Activated naive CD8-positive, alpha-beta T cell (primary cell): ENCODE measurements around the gene IDI2.
A peak's percentile ranks its signal among the peaks of the same experiment; 100 is the strongest.

ENCODE experiments used
- H3K27ac Mint-ChIP-seq: one replicate; pipeline ENCODE4 v1.8.0; 2021; ENCODE audit warnings: mixed read lengths
- H3K27me3 Mint-ChIP-seq: one replicate; pipeline ENCODE4 v1.8.0; 2021; ENCODE audit warnings: mixed read lengths
- H3K36me3 Mint-ChIP-seq: one replicate; pipeline ENCODE4 v1.8.0; 2021; ENCODE audit warnings: mixed read lengths
- H3K4me1 Mint-ChIP-seq: one replicate; pipeline ENCODE4 v1.8.0; 2021; ENCODE audit warnings: low read depth, mixed read lengths
- H3K4me3 Mint-ChIP-seq: one replicate; pipeline ENCODE4 v1.8.0; 2021; ENCODE audit warnings: mild to moderate bottlenecking, mixed read lengths
- H3K9me3 Mint-ChIP-seq: one replicate; pipeline ENCODE4 v1.8.0; 2021; ENCODE audit warnings: low read depth, mixed read lengths

IDI2 gene

DNA sequence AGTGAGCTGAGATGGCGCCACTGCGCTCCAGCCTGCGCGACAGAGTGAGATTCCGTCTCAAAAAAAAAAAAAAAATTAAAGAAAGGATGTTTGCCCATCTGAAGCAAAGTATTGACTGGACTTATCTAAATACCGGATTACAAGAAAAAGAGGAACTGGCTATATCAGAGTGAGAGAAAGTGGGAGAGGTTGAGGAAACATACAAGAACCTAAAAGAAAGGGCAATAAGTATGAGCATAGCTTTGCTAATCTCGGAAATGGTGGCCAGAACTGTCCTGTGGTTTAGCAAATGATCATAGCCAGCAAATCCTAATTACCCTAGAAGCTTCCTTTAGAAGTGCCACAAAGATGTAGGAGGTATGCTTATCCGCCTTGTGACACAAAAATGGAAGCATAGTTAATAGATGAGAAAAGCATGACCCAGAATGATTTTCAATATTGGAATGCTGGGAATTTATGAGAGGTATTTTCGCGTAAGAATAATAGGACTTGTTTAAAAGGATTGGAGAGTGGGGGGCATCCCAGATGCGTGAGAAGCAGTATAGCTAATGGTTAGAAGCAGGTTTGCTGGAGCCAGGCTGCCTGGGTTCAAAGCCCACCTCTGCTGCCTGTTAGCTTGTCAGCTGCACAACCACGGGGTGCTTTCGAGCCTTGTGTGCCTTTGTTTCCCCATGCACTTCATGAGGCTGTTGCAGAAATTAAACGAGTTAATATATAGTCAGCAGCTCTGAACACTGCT is 38.6 kb downstream of the IDI2 start:
- Mint-ChIP-seq H3K4me1 (peaks cover 34% of the 10 kb centered on the region), H3K27me3 (no peaks in the 10 kb centered on the region), H3K36me3 (peaks cover 9% of the 10 kb centered on the region), H3K4me3 (peak overlapping the region; percentile 98), H3K9me3 (no peaks in the 10 kb centered on the region), H3K27ac (peak overlapping the region; percentile 98)

DNA sequence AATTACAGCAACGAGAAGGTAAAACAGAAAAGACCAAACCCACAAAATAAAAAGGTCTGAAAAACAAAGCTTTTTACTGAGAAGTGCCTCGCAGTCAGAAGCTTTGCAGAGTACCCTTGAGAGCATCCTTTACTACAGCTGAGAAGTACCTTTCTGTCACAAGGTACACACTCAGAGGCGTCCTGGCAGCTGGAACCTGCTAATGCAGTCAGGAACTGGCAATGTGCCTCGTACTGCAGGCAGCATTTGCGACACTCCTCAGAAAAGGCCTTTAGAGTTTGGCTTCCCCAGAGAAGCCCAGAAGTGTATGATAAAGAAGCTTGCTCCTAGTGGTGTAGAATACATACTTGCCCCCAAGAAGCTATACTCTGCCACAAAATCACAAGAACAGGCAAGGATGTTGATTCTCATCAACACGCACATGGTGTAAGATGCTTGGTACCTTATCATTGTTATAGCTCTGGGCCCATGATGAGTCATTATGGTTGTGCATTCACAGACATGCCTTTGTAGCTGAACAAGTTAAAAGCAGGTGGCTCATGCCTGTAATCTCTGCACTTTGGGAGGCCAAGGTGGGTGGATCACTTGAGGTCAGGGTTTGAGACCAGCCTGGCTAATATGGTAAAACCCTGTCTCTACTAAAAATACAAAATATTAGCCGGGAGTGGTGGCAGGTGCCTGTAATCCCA is 39.4 kb downstream of the IDI2 start:
- peak overlapping the region; percentile 98 for H3K27ac Mint-ChIP-seq
- H3K27me3 Mint-ChIP-seq, result no peaks in the 10 kb centered on the region
- H3K4me1 Mint-ChIP-seq, result peaks cover 32% of the 10 kb centered on the region
- H3K4me3 Mint-ChIP-seq, result peak overlapping the region; percentile 98
- no peaks in the 10 kb centered on the region for H3K9me3 Mint-ChIP-seq
- peaks cover 9% of the 10 kb centered on the region for H3K36me3 Mint-ChIP-seq

DNA sequence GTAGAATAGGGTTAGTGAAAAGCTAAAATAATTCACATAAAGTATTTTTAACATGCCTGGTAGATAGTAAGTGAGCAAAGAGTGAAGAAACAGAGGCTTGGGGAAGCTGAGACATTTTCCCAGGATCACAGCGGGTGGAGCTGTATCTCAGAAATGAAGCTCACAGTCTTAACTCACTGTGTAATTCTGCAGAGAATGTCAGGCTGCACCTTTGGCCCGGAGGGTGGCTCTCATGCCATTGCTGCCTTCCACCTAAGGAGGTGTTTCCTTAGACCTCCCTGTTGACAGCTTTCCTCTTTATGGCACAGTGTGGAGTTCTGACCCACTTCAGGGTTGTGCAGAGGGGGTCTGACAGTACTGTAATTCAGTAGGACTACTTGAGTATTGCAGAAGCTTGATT is 40.3 kb downstream of the IDI2 start:
- Mint-ChIP-seq H3K27me3 (no peaks in the 10 kb centered on the region), H3K4me1 (peaks cover 23% of the 10 kb centered on the region), H3K27ac (no peak overlapping the region), H3K4me3 (no peak overlapping the region), H3K36me3 (peaks cover 12% of the 10 kb centered on the region), H3K9me3 (peaks cover 5% of the 10 kb centered on the region)

DNA sequence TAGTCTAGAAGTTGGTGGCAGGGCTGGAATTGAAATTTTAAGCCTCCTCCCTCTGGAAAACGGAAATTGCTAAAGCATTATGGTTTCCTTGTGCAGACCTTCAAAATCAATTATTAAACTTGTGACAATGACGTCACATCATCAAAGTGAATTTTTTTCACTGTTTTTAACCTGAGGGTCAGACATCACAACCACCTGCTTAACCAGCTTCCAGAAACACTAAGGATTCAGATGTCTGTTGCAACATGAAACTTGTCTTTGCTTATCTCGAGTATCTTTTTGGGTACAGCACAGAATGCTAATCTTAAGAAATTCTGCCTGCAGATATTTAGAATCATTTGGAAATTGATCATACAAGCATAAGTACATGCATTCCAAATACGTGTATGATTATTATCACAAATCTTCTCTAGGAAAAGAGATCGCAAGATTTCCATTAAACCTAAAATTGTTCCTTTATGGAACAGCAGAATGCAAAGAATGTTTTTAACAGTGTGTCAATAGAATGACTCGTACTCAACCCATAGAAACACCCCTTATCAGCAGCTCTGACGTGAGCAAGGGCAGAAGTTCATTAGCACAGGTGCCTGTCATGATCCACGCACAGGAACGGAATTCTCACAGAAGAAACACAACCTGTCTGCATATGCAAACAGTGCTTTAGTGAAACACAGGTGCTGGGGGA is 41.5 kb downstream of the IDI2 start:
- Mint-ChIP-seq H3K27me3 (no peaks in the 10 kb centered on the region), H3K4me3 (no peak overlapping the region), H3K27ac (no peak overlapping the region), H3K9me3 (peaks cover 7% of the 10 kb centered on the region), H3K36me3 (peaks cover 10% of the 10 kb centered on the region), H3K4me1 (peaks cover 12% of the 10 kb centered on the region)

DNA sequence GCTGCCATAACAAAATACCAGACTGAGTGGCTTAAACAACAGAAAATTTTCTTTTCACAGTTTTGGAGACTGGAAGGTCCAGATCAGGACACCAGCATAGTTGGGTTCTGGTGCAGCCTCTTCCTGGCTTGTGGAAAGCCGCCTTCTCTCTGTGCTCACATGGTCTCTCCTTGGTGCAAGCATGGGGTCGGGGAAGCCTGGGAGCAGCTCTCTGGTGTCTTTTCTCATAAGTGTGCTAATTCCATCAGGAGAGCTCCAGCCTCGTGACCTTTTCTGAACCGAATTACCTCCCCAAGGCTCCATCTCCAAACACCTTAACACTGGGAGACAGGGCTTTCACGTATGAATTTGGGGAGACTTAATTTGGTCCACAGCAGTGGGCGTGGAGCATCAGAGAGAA is 42.3 kb downstream of the IDI2 start:
- no peaks in the 10 kb centered on the region for H3K27me3 Mint-ChIP-seq
- no peak overlapping the region for H3K4me3 Mint-ChIP-seq
- H3K9me3 Mint-ChIP-seq, result peaks cover 14% of the 10 kb centered on the region
- peaks cover 13% of the 10 kb centered on the region for H3K36me3 Mint-ChIP-seq
- peaks cover 12% of the 10 kb centered on the region for H3K4me1 Mint-ChIP-seq
- no peak overlapping the region for H3K27ac Mint-ChIP-seq

DNA sequence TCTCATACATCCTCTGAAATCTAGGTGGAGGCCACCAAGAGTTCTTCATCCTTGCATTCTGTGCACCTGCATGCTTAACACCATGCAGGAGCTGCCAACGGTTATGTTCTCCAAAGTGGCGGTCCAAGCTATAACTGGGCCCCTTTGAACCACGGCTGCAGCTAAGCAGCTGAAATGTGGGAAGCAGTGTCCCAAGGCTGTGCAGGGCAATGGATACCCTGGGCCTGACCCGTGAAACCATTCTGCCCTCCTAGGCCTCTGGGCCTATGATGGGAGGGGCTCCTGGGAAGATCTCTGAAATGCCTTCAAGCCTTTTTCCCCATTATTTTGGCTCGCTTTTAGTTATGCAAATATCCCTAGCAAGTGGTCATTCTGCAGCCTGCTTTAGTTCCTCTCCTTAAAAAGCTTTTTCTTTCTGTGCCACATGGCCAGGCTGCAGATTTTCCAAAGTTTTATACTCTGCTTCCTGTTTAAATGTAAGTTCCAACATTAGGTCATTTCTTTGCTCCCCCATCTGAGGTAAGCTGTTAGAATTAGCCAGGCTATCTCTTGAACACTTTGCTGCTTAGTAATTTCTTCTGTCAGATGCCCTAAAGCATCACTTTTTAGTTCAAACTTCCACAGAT is 45.1 kb downstream of the IDI2 start:
- no peaks in the 10 kb centered on the region for H3K4me1 Mint-ChIP-seq

DNA sequence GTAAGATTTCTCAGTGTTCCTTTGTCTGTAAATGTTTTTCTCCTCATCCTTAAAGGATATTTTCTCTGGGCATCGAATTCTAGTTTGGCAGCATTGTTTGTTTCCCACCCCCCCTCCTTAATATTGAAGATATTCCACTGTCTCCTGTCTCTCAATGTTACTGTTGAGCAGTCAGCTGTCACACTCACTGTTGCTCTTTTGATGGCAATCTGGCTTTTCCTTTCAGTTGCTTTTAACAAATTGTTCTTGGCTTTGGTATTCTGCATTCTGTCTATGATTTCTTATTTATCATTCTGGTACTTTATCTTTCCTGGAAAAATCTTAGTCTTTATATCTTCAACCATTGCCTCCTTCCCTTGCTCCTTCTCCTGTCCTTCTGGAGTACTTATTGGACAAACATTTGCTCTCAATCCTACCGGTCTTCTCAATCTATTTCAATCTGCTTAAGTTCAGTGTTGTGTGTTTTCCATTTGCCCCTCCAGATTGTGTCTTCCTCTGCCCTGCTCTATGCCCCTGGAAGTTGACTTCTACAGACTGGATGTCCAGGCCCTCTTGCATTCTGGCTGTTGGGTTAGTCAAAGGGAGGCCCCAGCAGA is 46.7 kb downstream of the IDI2 start:
- peaks cover 17% of the 10 kb centered on the region for H3K9me3 Mint-ChIP-seq
- peaks cover 15% of the 10 kb centered on the region for H3K36me3 Mint-ChIP-seq
- H3K27ac Mint-ChIP-seq, result no peak overlapping the region
- no peak overlapping the region for H3K4me3 Mint-ChIP-seq
- no peaks in the 10 kb centered on the region for H3K4me1 Mint-ChIP-seq
- H3K27me3 Mint-ChIP-seq, result no peaks in the 10 kb centered on the region

More for the DNA sequence above, 45.1 kb downstream of the IDI2 start:
- Mint-ChIP-seq H3K27me3 (no peaks in the 10 kb centered on the region), H3K27ac (no peak overlapping the region), H3K9me3 (peaks cover 17% of the 10 kb centered on the region), H3K4me3 (no peak overlapping the region), H3K36me3 (peaks cover 15% of the 10 kb centered on the region)

DNA sequence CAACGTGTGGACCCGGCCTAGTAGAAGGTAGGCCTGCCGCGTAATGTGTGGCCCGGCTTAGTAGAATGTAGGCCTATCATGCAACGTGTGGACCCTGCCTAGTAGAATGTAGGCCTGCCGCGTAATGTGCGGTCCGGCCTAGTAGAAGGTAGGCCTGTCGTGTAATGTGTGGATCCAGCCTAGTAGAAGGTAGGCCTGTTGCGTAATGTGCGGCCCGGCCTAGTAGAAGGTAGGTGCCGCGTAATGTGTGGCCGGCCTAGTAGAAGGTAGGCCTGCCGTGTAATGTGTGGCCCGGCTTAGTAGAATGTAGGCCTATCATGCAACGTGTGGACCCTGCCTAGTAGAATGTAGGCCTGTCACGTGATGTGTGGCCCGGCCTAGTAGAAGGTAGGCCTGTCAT is 49.3 kb downstream of the IDI2 start:
- no peaks in the 10 kb centered on the region for H3K4me1 Mint-ChIP-seq
- H3K4me3 Mint-ChIP-seq, result no peak overlapping the region
- no peak overlapping the region for H3K27ac Mint-ChIP-seq
- peaks cover 15% of the 10 kb centered on the region for H3K36me3 Mint-ChIP-seq
- H3K27me3 Mint-ChIP-seq, result no peaks in the 10 kb centered on the region
- H3K9me3 Mint-ChIP-seq, result peaks cover 17% of the 10 kb centered on the region

DNA sequence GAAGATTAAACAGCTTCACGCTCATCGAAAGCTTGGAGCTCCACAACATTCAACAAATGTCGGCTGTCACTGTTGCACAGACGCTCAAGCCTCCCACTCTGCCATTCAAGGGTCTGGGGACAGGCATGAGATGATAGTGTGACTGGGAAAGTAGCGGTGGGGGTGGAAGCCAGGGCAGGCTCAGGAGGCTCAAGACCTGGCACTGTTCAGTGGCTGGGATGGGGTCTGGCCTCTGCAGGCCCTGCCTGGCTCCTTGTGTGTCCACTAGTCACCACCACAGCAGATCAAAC is 50.9 kb downstream of the IDI2 start:
- H3K4me3 Mint-ChIP-seq, result no peak overlapping the region
- H3K27ac Mint-ChIP-seq, result no peak overlapping the region
- H3K9me3 Mint-ChIP-seq, result peaks cover 12% of the 10 kb centered on the region
- no peaks in the 10 kb centered on the region for H3K27me3 Mint-ChIP-seq
- H3K4me1 Mint-ChIP-seq, result no peaks in the 10 kb centered on the region
- H3K36me3 Mint-ChIP-seq, result peaks cover 7% of the 10 kb centered on the region

DNA sequence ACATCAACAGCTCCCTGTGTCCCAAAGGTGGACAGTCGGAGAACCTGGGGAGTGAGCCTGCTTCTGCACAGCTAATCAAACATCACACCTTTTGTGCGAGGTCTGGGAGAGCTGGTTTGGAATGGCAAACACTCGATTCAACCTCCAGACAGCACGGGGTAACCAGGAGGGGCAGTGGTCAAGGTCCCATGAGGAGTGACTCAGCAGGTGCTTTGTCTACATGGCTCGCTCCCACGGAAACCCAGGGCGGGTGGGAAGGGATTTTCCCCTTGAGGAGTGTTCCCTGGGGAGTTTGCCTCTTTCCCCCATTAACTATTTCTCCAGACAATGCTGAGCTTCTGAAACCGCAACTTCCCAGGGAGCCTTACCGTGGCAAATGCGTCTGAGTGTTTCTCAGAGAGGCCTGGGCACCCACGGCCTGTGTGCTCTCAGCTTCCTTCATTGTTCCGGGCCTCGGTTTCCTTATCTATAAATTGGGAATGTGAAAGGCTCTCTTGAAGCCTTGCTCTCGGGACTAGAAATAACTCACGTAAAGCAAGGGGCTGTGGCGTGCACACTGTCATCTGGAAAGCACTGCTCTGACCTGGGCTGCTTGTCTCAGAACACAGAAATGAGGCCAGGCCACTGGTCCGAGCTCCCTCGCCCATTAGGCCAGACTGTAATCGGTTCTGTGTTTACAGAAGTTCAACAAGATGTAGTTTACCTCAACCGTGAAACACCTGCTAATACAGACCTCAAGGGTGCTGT is 51.4 kb downstream of the IDI2 start:
- H3K9me3 Mint-ChIP-seq, result peaks cover 11% of the 10 kb centered on the region
- no peak overlapping the region for H3K4me3 Mint-ChIP-seq
- H3K36me3 Mint-ChIP-seq, result peaks cover 7% of the 10 kb centered on the region
- H3K4me1 Mint-ChIP-seq, result no peaks in the 10 kb centered on the region
- no peak overlapping the region for H3K27ac Mint-ChIP-seq
- H3K27me3 Mint-ChIP-seq, result no peaks in the 10 kb centered on the region

DNA sequence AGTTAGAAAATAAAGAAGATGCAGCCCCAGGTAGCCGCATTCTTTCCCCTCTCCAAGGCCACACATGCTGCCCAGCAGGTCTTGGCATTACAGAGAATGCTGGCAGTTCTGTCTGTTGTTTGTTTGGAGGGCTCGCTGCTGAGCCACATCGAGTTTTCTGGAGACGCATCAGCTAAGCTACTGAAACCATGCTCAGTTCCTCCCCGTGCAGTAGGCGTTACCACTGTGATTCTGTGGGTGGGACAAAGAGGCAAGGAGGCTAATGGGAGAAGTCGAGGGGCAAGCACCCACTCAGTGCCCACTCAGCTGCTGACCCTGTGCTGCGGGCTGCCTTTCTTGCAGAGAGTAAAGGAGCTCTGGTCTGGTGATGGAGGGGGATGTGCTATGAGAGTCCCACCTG is 52.9 kb downstream of the IDI2 start:
- Mint-ChIP-seq H3K4me3 (no peak overlapping the region), H3K36me3 (no peaks in the 10 kb centered on the region), H3K4me1 (peaks cover 2% of the 10 kb centered on the region), H3K27ac (no peak overlapping the region), H3K27me3 (peaks cover 3% of the 10 kb centered on the region), H3K9me3 (no peaks in the 10 kb centered on the region)

DNA sequence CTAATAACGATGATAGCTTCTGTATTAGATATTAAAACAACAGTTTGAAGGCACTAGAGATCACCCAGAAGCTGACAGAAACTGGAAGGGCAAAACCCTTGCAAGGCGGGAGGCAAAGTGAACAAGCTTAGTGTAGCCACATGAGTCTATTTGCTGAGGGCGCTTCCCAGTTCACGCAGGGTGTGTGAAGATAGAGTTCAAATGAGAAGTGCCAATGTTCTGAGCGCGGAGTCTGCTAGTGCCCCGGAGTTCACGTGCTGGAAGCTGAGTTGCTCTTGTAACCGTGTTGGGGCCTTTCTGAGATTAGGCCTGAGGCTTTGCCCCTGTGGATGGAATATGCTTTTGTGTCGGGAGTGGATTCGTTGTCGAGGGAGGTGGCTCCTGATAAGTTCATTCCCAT is 54.0 kb downstream of the IDI2 start:
- Mint-ChIP-seq H3K27ac (no peak overlapping the region), H3K9me3 (no peaks in the 10 kb centered on the region), H3K27me3 (peaks cover 3% of the 10 kb centered on the region), H3K4me1 (peaks cover 8% of the 10 kb centered on the region), H3K4me3 (no peak overlapping the region), H3K36me3 (no peaks in the 10 kb centered on the region)

DNA sequence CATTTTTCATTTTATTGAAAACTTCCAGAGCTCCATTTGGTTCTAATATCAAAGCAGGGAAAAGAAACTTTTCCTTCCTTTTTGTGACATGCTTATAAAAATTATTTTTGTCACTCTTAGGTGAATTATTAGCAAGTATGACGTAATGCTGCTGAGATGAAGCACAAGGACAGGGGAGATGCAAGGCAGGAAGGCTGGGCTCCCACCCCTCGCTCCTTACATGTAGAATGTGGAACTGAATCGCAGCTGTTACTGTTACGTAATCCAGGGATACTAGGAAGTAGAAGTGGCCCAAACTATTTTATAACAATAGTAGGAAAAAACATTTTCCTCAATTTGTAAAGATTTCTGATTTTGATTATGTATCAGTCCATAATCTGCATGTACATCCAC is 54.5 kb downstream of the IDI2 start:
- no peaks in the 10 kb centered on the region for H3K36me3 Mint-ChIP-seq
- peaks cover 9% of the 10 kb centered on the region for H3K4me1 Mint-ChIP-seq
- H3K27me3 Mint-ChIP-seq, result peaks cover 3% of the 10 kb centered on the region
- H3K27ac Mint-ChIP-seq, result no peak overlapping the region
- no peaks in the 10 kb centered on the region for H3K9me3 Mint-ChIP-seq
- no peak overlapping the region for H3K4me3 Mint-ChIP-seq

DNA sequence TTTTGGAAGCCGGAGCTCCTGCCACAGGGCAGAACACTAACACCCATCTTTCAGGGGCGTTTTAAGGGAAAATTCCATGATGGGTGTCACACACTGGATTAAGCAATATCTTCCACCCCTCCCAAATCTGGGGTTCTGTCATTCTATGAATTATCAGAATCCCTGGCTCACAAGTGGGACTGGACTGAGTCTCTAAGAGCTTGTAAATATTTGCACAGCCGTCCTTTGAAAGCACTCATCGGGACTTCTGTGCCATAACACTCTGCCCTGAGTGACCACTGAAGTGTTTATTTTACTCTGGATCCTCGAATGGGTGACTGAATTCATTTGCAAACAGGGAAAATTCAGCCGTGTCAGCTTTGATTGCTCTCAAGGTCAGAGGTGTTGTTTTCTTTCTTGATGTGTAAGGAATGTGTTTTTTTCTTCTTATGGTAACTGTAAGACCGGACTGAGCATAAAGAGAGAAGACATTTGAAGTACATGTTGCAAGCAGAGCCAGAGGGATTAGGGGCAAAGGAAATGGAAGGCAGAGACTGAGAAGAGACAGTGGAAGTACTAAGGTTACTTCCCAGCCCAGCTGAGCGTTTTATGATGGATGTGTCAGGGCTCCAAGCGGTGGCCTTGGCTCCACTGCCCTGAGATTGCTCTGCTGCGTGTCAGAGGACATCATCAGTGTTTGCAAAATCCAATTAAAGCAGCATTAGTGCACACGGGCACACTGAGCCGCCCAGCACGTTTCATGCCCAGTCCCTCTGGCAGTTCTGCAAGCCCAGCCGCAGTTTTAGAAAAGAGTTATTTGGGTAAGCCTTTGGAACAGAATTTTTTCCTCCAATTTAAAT is 55.1 kb downstream of the IDI2 start:
- Mint-ChIP-seq H3K27me3 (peaks cover 3% of the 10 kb centered on the region), H3K36me3 (no peaks in the 10 kb centered on the region), H3K27ac (no peak overlapping the region), H3K4me3 (no peak overlapping the region), H3K4me1 (peaks cover 9% of the 10 kb centered on the region), H3K9me3 (no peaks in the 10 kb centered on the region)
